Fibroblast of skin of left quadriceps (primary cell): Measurements from ENCODE around the gene ITPRIPL1.
A peak's percentile ranks its signal among the peaks of the same experiment; 100 is the strongest.

Experiments used
- DNase-seq, 2 experiments: peaks; one replicate each; pipeline ENCODE4 v3.0.0-alpha.2; 2013; ENCODE audit warnings: low read depth in 2 of 2

The ITPRIPL1 gene

DNA sequence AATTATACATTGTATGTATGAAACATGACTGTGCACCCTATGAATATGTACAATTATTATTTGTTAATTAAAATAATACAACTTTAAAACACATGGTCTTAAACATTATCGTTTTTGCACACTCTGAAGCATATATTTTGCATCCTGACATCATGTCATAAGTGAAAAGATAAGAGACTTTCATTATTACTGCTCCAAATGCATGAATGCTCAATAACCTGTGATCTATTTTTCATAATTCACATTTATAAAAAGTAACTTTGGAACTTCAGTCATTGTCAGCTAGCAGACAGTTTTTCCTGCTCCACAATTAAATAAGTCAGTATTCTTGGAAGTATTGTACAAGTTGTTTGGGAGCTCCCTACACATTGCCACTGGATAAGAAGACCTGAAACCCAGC lies 1.3 kb upstream of the ITPRIPL1 start:
- no peak for DNase-seq

GRCh38 chr2:96324721-96325040 lies 436 bp upstream of the ITPRIPL1 start:
- no peak for DNase-seq

DNA sequence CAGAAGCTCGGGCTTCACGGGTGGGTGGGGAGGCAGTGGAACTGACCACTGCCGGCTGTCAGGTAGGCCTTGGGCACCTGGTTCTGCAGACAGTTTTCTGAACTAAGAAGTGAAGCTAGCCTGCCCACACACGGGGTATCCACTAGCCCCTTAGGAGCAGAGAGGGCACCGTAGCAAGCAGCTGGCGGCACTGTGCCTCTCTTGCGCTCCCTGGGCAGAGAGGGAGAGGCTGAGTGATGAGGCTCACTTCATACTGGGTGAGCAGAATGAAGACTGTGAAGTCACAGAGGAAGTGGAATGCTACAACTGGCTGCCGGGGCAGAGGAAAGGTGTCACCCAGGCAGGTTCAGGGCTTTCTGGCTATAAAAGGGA lies 753 bp downstream of the ITPRIPL1 start:
- DNase-seq, result no peak

DNA sequence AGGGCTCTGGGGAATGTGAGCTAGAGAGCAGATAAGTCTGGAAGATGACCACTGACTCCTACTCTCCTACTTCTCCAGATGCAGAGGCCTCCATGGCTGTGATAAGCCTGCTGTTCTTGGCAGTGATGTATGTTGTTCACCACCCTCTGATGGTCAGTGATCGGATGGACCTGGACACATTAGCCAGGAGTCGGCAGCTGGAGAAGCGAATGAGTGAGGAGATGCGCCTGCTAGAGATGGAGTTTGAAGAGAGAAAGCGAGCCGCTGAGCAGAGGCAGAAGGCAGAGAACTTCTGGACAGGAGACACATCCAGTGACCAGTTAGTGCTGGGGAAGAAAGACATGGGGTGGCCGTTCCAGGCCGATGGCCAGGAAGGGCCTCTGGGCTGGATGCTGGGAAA lies 1.4 kb downstream of the ITPRIPL1 start:
- DNase-seq, result no peak

GRCh38 chr2:96326990-96327820 lies 2.1 kb downstream of the ITPRIPL1 start:
- DNase-seq, result no peak

DNA sequence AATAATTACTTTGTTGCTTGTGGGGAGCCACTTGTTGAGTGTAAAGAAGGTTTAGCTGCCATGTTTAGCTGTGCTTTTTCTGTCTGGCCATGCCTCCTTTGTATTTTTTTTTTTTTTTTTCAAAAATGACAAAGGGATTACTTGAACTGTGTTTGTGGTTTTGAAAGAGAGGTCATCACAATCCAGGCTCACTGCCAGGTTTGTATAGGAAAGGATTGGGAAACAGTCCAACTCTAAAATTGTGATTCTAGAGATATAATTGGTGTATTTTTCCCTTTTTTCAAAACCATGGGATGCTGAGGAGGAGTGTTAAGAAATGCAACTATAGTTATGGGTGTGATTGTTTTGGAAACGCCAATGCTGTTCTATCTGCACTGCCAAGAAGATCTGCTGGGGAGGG lies 4.3 kb downstream of the ITPRIPL1 start:
- DNase-seq, result peak; percentile 52 to 57

DNA sequence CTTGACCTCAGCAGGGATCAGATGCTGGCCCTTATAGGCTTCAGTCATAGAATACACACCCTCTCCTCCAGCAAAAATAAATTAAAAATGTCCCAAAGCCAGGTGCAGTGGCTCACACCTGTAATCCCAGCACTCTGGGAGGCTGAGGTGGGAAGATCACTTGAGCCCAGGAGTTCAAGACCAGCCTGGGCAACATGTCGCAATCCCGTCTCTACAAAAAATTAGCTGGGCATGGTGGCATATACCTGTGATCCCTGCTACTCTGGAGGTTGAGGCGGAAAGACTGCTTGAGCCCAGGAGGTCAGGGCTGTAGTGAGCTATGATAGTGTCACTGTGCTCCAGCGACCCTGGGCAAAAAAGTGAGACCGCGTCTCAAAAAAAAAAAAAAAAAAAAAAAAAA lies 4.8 kb downstream of the ITPRIPL1 start:
- DNase-seq, result no peak

DNA sequence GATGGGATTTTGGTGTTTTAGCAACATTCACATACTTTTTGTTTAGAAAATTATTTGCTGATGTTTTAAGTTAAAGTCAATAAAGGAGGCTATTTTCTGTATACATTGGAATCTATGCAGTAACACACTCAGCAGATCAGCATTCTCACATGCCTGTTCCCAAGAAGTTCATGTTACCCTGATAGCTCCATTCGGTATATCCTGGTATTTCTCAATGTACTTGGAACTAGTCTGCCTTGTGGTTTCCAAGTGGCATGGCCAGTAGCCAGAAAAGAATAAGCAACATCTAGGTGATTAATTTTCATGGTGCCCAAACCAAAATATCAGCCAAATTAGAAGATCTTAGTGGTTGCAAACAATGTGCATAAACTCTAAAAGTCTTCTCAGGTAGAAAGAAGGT lies 5.3 kb downstream of the ITPRIPL1 start:
- no peak for DNase-seq

- no peak for DNase-seq
Measured at GRCh38 chr2:96333708-96334107, 8.6 kb downstream of the ITPRIPL1 start.

DNA sequence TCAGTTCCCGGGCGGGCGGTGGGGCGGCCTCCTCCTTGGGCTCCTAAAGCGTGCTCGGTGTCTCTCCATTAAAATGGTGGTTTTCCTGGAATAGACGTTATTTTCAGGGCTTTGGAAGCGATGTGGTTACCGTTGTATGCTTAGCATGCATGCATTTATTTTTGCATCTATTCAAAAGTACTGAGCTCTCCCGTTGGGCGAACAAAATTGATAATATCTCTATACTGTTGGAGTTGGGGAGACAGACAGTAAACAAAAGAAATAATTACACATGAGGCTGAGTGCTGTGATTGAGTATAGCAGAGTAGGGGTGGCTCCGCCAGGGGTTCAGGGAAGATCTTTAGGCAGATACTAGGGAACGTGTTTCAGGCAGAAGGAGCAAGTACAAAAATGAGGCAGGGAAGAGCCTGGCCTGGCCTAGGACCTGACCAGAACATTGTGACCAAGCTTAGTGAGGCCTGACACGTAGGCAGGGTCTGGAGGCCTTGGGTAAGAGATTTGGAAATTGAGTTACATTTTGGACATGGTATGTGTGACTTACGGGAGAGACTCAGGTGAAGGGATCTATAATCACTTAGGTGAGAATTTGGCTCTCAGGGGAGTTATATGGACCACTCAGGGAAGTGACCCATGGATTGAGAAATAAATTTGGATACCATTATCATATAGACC lies 11.1 kb downstream of the ITPRIPL1 start:
- DNase-seq, result no peak

DNA sequence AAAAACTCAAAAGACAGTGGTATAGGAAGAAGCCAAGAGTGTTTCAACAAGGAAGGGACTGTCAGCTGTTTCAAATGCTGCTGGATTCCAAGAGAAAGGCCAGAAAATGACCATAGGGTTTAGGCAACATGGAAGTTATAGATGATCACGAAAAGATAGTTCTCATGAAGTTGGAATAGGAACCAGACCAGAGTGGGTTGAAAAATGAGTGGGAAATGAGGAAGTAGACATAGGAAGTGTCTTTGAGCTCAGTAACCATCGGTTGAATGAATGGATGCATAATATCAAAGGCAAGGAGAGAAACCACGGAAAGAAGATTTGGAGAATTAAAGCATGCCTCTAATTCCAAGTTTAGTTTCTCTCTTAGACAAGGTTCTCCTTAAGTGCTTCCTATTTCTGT lies 11.8 kb downstream of the ITPRIPL1 start:
- DNase-seq, result no peak

DNA sequence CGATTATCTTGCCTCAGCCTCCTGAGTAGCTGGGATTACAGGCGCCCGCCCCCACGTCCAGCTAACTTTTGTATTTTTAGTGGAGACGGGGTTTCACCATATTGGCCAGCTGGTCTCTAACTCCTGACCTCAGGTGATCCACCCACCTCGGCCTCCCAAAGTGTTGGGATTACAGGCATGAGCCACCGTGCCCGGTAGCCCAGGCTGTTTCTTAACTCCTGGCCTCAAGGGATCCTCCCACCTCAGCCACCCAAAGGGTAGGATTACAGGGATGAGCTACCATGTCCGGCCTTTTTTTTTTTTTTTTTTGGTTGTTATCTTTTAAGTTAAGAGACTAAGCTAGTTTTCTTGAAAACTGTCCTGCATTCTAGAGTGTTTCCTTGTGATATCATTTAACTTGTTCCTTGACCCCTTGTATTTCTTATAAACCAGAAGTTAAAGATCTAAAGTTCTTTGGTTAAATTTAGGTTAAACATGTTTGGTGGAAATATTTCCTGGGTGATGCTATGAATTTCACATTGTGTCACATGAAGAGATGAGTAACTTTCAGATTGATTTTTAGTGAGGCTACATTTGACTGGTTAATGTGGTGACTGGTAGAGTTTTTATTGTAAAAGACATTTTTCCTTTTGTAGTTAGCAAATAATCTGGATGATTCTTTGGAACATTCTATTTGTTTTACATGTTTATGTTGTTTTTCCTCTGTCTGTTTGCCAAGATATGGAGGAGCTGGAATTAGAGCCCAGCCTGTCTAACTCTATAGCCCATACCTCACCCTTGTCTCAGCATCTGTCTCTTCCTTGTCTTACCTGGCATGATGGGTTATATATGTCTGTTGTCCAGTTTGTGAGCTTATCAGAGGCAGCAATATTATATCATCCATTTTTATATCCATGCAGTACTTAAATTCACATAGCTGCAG lies 15.6 kb downstream of the ITPRIPL1 start:
- DNase-seq, result no peak

DNA sequence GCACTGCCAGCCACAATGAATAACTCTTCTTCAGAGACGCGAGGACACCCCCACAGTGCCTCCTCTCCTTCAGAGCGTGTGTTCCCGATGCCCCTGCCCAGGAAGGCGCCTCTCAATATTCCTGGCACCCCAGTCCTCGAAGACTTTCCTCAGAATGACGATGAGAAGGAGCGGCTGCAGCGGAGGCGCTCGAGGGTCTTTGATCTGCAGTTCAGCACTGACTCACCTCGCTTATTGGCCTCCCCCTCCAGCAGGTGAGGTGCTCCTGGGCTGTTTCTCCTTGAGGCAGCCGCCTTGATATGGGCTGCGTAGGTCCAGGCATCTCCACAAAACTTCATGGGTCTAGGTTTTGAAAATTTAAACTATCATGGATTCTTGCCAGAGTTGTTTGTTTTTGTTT lies 16.5 kb downstream of the ITPRIPL1 start:
- no peak for DNase-seq

- no peak for DNase-seq
Measured at GRCh38 chr2:96342085-96342484, 17.0 kb downstream of the ITPRIPL1 start.

DNA sequence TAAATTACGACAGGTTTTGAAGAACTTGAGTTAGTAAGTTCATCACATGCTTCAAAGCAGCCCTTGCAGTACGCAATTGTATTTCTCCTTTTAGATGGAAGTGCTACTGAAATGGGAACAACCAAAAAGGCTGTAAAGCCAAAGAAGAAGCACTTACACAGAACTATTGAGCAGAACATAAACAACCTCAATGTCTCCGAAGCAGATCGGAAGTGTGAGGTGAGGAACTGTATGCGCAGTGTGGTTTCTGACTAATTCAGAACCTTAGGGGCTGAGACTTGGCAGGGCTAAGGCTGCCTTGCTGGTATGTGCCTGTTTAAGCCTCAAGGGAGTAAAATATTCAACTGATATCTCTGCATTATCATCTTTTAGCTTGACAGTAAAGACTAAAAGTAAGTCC lies 18.9 kb downstream of the ITPRIPL1 start:
- no peak for DNase-seq

- no peak for DNase-seq
Measured at GRCh38 chr2:96345438-96345837, 20.3 kb downstream of the ITPRIPL1 start.

DNA sequence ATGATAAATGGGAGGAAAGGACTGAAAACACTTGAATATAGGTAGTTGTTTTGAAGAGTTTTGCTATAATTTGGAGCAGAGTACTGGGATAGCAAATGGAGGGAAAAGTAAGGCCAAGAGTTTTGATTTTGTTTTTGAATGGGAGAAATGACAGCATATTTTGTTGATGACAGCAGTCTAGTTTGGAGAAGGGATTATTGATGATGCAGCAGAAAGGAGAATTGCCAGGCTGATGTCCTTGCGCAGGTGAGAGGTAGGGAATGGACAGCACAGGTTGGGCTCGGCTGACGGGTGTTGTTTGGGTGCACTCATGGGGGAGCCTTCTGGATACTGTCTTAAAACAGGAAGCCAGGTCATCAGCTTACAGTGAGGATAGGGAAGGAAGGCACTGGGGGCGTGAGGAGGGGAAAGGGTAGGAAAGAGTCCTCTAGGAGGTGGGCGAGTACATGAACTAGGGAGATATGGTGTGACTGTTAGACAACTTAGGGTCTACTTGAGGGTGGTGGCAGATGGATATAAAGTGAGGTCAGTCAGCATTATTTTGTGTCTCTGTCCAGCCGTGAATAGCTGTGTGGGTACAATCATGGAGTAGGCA lies 20.8 kb downstream of the ITPRIPL1 start:
- DNase-seq, result no peak

- DNase-seq, result no peak
Measured at GRCh38 chr2:96347395-96347794, 22.3 kb downstream of the ITPRIPL1 start.

GRCh38 chr2:96353032-96353561 lies 28.0 kb downstream of the ITPRIPL1 start:
- no peak for DNase-seq

DNA sequence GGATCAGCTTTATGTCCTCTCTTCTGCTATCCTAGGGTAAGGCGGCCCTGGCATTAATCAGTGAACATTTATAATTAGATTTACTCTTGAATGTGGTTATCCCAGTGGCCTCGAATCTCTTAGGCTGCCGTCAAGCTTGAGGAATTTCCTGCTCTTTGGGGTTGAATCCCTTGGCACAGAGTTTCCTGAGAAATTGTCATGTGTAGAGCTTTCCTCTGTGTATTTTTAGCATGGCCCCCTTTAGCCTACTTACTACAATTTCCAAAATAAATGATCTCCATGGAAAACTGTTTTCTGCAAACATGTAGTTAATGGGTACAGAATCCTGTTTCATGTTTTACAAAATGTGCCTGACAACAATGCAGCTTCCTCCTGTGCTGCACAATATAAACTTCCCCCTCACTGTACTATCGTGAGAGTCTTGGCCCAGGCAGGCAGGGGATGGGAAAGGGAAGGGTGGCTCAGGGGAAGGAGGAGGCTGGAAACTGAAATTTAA lies 28.5 kb downstream of the ITPRIPL1 start:
- DNase-seq, result no peak

GRCh38 chr2:96354492-96354891 lies 29.4 kb downstream of the ITPRIPL1 start:
- no peak for DNase-seq

- no peak for DNase-seq
Measured at GRCh38 chr2:96356889-96357288, 31.8 kb downstream of the ITPRIPL1 start.
